GM23338 (cell line): ENCODE results near the gene TRAPPC10. TPM values are rescaled to one million over a fixed set of nuclear protein-coding genes. Genes with fewer than 3 reads are reported as not detected.

Experiments used
- ATAC-seq: fragments of 200-7000 bp; cut with Tn5 transposase; 3 replicates; pipeline ENCODE4 v1.9.1; 2020
- DNase-seq: peaks from one replicate; pipeline ENCODE4 v3.0.0-alpha.2; 2015; ENCODE audit warnings: low spot score
- H2AFZ ChIP-seq: fragments of 200-600 bp; sonication (generic); 2 replicates; pipeline ENCODE4 v1.8.0; 2016; ENCODE audit warnings: antibody characterized with exemption, mild to moderate bottlenecking, moderate library complexity
- H3F3A ChIP-seq: fragments of 200-600 bp; sonication (generic); replicated peaks from 2 replicates; pipeline ENCODE4 v1.8.0; 2017; ENCODE audit warnings: antibody characterized with exemption, mixed run types, low read depth
- H3K27ac ChIP-seq: fragments of 200-600 bp; sonication (generic); 2 replicates; pipeline ENCODE4 v1.6.1; 2016; ENCODE audit warnings: low read depth
- H3K27me3 ChIP-seq: fragments of 200-600 bp; sonication (generic); 2 replicates; pipeline ENCODE4 v1.8.0; 2016; ENCODE audit warnings: mild to moderate bottlenecking, mixed run types, moderate library complexity; ENCODE audit not compliant: insufficient read depth
- H3K36me3 ChIP-seq: fragments of 200-600 bp; sonication (generic); 2 replicates; pipeline ENCODE4 v1.8.0; 2016; ENCODE audit warnings: mild to moderate bottlenecking; ENCODE audit not compliant: insufficient read depth
- H3K4me1 ChIP-seq: fragments of 200-600 bp; sonication (generic); 2 replicates; pipeline ENCODE4 v1.8.0; 2016; ENCODE audit warnings: mild to moderate bottlenecking, moderate library complexity; ENCODE audit not compliant: insufficient read depth
- H3K4me2 ChIP-seq: fragments of 200-600 bp; sonication (generic); 2 replicates; pipeline ENCODE4 v1.7.1; 2017; ENCODE audit warnings: mixed run types
- H3K4me3 ChIP-seq: fragments of 200-600 bp; sonication (generic); 2 replicates; pipeline ENCODE4 v1.6.1; 2016; ENCODE audit warnings: mixed run types
- H3K79me2 ChIP-seq: fragments of 200-600 bp; sonication (generic); replicated peaks from 2 replicates; pipeline ENCODE4 v1.8.0; 2017; ENCODE audit warnings: mild to moderate bottlenecking; ENCODE audit not compliant: insufficient read depth
- H3K9me2 ChIP-seq: fragments of 200-600 bp; sonication (generic); 2 replicates; pipeline ENCODE4 v1.8.0; 2017; ENCODE audit not compliant: insufficient read depth
- H4K20me1 ChIP-seq: fragments of 200-600 bp; sonication (generic); replicated peaks from 2 replicates; pipeline ENCODE4 v1.8.0; 2017; ENCODE audit warnings: mild to moderate bottlenecking; ENCODE audit not compliant: insufficient read depth
- H3K27ac Mint-ChIP-seq: 2 replicates; pipeline ENCODE4 v1.8.0; 2020; ENCODE audit warnings: inconsistent platforms, mild to moderate bottlenecking, moderate library complexity, mixed read lengths
- H3K27me3 Mint-ChIP-seq: 3 replicates; pipeline ENCODE4 v1.8.0; 2022; ENCODE audit warnings: low read depth, mild to moderate bottlenecking, moderate library complexity, mixed read lengths, inconsistent platforms; ENCODE audit not compliant: insufficient read depth, poor library complexity
- H3K36me3 Mint-ChIP-seq: 3 replicates; pipeline ENCODE4 v1.8.0; 2021; ENCODE audit warnings: low read depth, mild to moderate bottlenecking, inconsistent platforms, moderate library complexity, mixed read lengths
- H3K4me1 Mint-ChIP-seq: 3 replicates; pipeline ENCODE4 v1.8.0; 2020; ENCODE audit warnings: mild to moderate bottlenecking, inconsistent platforms, mixed read lengths
- H3K4me3 Mint-ChIP-seq: 3 replicates; pipeline ENCODE4 v1.8.0; 2021; ENCODE audit warnings: moderate library complexity, mild to moderate bottlenecking, inconsistent platforms, mixed read lengths
- H3K9me3 Mint-ChIP-seq: 3 replicates; pipeline ENCODE4 v1.8.0; 2020; ENCODE audit warnings: moderate library complexity, mild to moderate bottlenecking, inconsistent platforms, mixed read lengths
- CREB1 ChIP-seq: fragments of 250-450 bp; sonication (Bioruptor Pico); IDR thresholded peaks from 2 replicates; pipeline ENCODE4 v1.5.0; 2020; ENCODE audit warnings: low read depth, mild to moderate bottlenecking, moderate library complexity
- EZH2 ChIP-seq: fragments of 200-600 bp; sonication (generic); IDR thresholded peaks from one replicate; pipeline ENCODE4 v1.8.0; 2017; ENCODE audit warnings: antibody characterized with exemption, mild to moderate bottlenecking, low read depth; ENCODE audit not compliant: unreplicated experiment
- EZH2phosphoT487 ChIP-seq: fragments of 200-600 bp; sonication (generic); IDR thresholded peaks from one replicate; pipeline ENCODE4 v1.8.1; 2018; ENCODE audit warnings: antibody characterized with exemption; ENCODE audit not compliant: unreplicated experiment
- JUNB ChIP-seq: IDR thresholded peaks from one replicate; pipeline ENCODE4 v1.6.1; 2016; ENCODE audit warnings: antibody characterized with exemption; ENCODE audit not compliant: unreplicated experiment
- NANOG ChIP-seq: IDR thresholded peaks from 2 replicates; pipeline ENCODE4 v1.6.1; 2016; ENCODE audit warnings: antibody characterized with exemption, borderline replicate concordance
- POLR2AphosphoS5 ChIP-seq: IDR thresholded peaks from 2 replicates; pipeline ENCODE4 v1.6.1; 2016; ENCODE audit warnings: antibody characterized with exemption, low read depth
- STAT1 ChIP-seq: IDR thresholded peaks from one replicate; pipeline ENCODE4 v1.6.1; 2016; ENCODE audit warnings: antibody characterized with exemption; ENCODE audit not compliant: unreplicated experiment
- ZNF114 ChIP-seq: fragments of 250-450 bp; sonication (Bioruptor Pico); IDR thresholded peaks from 2 replicates; pipeline ENCODE4 v1.5.0; 2020; ENCODE audit warnings: mild to moderate bottlenecking, moderate library complexity
- ZNF331 ChIP-seq: fragments of 250-450 bp; sonication (Bioruptor Pico); IDR thresholded peaks from 2 replicates; pipeline ENCODE4 v1.5.0; 2020; ENCODE audit warnings: low read depth, mild to moderate bottlenecking, moderate library complexity
- polyA plus RNA-seq: library from polyadenylated mRNA; unstranded; fragments of >200 nt; fragmentation: Nextera tagmentation; extraction: Ambion mirVana; gene quantifications from 2 replicates; pipeline ENCODE4 v1.2.1, GENCODE V29; 2016
- total RNA-seq: library from RNA; depleted of rRNA; stranded (reverse); fragments of >200 nt; shearing (Covaris generic); gene quantifications from 2 replicates; pipeline ENCODE4 v1.2.3, GENCODE V29; 2014
- TF ChIP-seq, protein P1 (sequence below): IDR thresholded peaks from 2 replicates; pipeline ENCODE4 v1.6.1; 2016; ENCODE audit warnings: antibody characterized with exemption
- TF ChIP-seq, protein P2 (sequence below), 2 experiments: fragments of 200-600 bp in 1 of 2; sonication (generic) in 1 of 2; conservative IDR thresholded peaks; 2 replicates each; pipeline versions ENCODE4 v1.5.1 to v1.6.1; 2016 to 2017; ENCODE audit warnings: antibody characterized with exemption in 2 of 2, low read depth in 2 of 2, mild to moderate bottlenecking in 2 of 2, moderate library complexity in 1 of 2
- TF ChIP-seq, protein P3 (sequence below): IDR thresholded peaks from one replicate; pipeline ENCODE4 v1.6.1; 2018; ENCODE audit warnings: antibody characterized with exemption; ENCODE audit not compliant: unreplicated experiment
- TF ChIP-seq, protein P4 (sequence below): fragments of 250-450 bp; sonication (Bioruptor Pico); IDR thresholded peaks from 2 replicates; pipeline ENCODE4 v1.5.0; 2020; ENCODE audit warnings: mild to moderate bottlenecking, moderate library complexity

TRAPPC10 gene
- total and polyA plus RNA-seq, 2 experiments from 2014 or later: 14.0 to 27.1 TPM

DNA sequence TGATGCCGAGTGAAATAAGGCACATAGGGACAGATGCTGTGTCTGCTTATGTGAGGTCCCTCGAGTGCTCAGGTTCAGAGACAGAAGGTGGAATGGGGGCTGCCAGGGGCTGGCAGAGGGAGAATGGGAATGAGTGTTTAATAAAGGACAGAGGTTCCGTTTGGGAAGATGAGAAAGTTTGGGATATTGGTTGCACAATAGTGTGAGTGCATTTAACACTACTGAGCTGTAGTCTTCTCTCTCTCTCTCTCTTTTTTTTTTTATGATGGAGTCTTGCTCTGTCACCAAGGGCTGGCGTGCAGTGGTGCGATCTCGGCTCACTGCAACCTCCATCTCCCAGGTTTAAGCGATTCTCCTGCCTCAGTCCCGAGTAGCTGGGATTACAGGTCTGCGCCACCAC is 44.9 kb downstream of the TRAPPC10 start:
- Histone ChIP-seq H3K79me2 (peaks cover 7% of the 10 kb centered on the region), H4K20me1 (0 out of 2 replicates have a peak, but pooled peaks cover 9% of the 10 kb centered on the region), H3F3A (no peaks in the 10 kb centered on the region), H3K4me3 (no peak overlapping the region), H2AFZ (no peak overlapping the region), H3K4me1 (no peaks in the 10 kb centered on the region), H3K4me2 (no peak overlapping the region), H3K27me3 (no peaks in the 10 kb centered on the region), H3K27ac (no peak overlapping the region), H3K36me3 (0 out of 2 replicates have a peak, but pooled peaks cover 9% of the 10 kb centered on the region), H3K9me2 (no peaks in the 10 kb centered on the region)
- no peak overlapping the region for H3K4me3 Mint-ChIP-seq
- DNase-seq (no peak), ATAC-seq (no peak)
- no peaks in the 10 kb centered on the region for H3K4me1 Mint-ChIP-seq
- no peak overlapping the region for H3K27ac Mint-ChIP-seq
- H3K36me3 Mint-ChIP-seq: peaks cover 19% of the 10 kb centered on the region
- H3K9me3 Mint-ChIP-seq: no peaks in the 10 kb centered on the region; the same call in 2 of the 3 replicates
- TF ChIP-seq EZH2 (no peak), JUNB (no peak), POLR2AphosphoS5 (no peak), CREB1 (CRISPR knock-in tag) (no peak), STAT1 (no peak), NANOG (no peak), EZH2phosphoT487 (no peak), ZNF114 (no peak), ZNF331 (no peak)
- TF ChIP-seq, protein P1, sequence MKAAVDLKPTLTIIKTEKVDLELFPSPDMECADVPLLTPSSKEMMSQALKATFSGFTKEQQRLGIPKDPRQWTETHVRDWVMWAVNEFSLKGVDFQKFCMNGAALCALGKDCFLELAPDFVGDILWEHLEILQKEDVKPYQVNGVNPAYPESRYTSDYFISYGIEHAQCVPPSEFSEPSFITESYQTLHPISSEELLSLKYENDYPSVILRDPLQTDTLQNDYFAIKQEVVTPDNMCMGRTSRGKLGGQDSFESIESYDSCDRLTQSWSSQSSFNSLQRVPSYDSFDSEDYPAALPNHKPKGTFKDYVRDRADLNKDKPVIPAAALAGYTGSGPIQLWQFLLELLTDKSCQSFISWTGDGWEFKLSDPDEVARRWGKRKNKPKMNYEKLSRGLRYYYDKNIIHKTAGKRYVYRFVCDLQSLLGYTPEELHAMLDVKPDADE: no peak
- TF ChIP-seq, protein P2, sequence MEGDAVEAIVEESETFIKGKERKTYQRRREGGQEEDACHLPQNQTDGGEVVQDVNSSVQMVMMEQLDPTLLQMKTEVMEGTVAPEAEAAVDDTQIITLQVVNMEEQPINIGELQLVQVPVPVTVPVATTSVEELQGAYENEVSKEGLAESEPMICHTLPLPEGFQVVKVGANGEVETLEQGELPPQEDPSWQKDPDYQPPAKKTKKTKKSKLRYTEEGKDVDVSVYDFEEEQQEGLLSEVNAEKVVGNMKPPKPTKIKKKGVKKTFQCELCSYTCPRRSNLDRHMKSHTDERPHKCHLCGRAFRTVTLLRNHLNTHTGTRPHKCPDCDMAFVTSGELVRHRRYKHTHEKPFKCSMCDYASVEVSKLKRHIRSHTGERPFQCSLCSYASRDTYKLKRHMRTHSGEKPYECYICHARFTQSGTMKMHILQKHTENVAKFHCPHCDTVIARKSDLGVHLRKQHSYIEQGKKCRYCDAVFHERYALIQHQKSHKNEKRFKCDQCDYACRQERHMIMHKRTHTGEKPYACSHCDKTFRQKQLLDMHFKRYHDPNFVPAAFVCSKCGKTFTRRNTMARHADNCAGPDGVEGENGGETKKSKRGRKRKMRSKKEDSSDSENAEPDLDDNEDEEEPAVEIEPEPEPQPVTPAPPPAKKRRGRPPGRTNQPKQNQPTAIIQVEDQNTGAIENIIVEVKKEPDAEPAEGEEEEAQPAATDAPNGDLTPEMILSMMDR (conservative IDR thresholded peaks at IDR 0.05; ENCODE audit: low read depth in 2 of 2): no peak
- TF ChIP-seq, protein P3, sequence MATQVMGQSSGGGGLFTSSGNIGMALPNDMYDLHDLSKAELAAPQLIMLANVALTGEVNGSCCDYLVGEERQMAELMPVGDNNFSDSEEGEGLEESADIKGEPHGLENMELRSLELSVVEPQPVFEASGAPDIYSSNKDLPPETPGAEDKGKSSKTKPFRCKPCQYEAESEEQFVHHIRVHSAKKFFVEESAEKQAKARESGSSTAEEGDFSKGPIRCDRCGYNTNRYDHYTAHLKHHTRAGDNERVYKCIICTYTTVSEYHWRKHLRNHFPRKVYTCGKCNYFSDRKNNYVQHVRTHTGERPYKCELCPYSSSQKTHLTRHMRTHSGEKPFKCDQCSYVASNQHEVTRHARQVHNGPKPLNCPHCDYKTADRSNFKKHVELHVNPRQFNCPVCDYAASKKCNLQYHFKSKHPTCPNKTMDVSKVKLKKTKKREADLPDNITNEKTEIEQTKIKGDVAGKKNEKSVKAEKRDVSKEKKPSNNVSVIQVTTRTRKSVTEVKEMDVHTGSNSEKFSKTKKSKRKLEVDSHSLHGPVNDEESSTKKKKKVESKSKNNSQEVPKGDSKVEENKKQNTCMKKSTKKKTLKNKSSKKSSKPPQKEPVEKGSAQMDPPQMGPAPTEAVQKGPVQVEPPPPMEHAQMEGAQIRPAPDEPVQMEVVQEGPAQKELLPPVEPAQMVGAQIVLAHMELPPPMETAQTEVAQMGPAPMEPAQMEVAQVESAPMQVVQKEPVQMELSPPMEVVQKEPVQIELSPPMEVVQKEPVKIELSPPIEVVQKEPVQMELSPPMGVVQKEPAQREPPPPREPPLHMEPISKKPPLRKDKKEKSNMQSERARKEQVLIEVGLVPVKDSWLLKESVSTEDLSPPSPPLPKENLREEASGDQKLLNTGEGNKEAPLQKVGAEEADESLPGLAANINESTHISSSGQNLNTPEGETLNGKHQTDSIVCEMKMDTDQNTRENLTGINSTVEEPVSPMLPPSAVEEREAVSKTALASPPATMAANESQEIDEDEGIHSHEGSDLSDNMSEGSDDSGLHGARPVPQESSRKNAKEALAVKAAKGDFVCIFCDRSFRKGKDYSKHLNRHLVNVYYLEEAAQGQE: no peak
- TF ChIP-seq, protein P4, sequence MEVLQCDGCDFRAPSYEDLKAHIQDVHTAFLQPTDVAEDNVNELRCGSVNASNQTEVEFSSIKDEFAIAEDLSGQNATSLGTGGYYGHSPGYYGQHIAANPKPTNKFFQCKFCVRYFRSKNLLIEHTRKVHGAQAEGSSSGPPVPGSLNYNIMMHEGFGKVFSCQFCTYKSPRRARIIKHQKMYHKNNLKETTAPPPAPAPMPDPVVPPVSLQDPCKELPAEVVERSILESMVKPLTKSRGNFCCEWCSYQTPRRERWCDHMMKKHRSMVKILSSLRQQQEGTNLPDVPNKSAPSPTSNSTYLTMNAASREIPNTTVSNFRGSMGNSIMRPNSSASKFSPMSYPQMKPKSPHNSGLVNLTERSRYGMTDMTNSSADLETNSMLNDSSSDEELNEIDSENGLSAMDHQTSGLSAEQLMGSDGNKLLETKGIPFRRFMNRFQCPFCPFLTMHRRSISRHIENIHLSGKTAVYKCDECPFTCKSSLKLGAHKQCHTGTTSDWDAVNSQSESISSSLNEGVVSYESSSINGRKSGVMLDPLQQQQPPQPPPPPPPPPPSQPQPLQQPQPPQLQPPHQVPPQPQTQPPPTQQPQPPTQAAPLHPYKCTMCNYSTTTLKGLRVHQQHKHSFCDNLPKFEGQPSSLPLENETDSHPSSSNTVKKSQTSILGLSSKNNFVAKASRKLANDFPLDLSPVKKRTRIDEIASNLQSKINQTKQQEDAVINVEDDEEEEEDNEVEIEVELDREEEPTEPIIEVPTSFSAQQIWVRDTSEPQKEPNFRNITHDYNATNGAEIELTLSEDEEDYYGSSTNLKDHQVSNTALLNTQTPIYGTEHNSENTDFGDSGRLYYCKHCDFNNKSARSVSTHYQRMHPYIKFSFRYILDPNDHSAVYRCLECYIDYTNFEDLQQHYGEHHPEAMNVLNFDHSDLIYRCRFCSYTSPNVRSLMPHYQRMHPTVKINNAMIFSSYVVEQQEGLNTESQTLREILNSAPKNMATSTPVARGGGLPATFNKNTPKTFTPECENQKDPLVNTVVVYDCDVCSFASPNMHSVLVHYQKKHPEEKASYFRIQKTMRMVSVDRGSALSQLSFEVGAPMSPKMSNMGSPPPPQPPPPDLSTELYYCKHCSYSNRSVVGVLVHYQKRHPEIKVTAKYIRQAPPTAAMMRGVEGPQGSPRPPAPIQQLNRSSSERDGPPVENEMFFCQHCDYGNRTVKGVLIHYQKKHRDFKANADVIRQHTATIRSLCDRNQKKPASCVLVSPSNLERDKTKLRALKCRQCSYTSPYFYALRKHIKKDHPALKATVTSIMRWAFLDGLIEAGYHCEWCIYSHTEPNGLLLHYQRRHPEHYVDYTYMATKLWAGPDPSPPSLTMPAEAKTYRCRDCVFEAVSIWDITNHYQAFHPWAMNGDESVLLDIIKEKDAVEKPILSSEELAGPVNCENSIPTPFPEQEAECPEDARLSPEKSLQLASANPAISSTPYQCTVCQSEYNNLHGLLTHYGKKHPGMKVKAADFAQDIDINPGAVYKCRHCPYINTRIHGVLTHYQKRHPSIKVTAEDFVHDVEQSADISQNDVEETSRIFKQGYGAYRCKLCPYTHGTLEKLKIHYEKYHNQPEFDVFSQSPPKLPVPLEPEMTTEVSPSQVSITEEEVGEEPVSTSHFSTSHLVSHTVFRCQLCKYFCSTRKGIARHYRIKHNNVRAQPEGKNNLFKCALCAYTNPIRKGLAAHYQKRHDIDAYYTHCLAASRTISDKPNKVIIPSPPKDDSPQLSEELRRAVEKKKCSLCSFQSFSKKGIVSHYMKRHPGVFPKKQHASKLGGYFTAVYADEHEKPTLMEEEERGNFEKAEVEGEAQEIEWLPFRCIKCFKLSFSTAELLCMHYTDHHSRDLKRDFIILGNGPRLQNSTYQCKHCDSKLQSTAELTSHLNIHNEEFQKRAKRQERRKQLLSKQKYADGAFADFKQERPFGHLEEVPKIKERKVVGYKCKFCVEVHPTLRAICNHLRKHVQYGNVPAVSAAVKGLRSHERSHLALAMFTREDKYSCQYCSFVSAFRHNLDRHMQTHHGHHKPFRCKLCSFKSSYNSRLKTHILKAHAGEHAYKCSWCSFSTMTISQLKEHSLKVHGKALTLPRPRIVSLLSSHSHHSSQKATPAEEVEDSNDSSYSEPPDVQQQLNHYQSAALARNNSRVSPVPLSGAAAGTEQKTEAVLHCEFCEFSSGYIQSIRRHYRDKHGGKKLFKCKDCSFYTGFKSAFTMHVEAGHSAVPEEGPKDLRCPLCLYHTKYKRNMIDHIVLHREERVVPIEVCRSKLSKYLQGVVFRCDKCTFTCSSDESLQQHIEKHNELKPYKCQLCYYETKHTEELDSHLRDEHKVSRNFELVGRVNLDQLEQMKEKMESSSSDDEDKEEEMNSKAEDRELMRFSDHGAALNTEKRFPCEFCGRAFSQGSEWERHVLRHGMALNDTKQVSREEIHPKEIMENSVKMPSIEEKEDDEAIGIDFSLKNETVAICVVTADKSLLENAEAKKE (CRISPR knock-in tag): no peak
- H3K27me3 Mint-ChIP-seq: no peaks in the 10 kb centered on the region
